Left lung (tissue), 10 donors: Measurements from ENCODE around the gene XIRP2. TPM values are rescaled to one million over a fixed set of nuclear protein-coding genes. Genes with fewer than 3 reads are reported as not detected.
"Not testable (repeated sequence)": the region's sequence is repeated elsewhere in the genome, so short reads cannot be mapped to it uniquely, and the experiment has no call there.

Experiments used
- ATAC-seq: fragments of 200-7000 bp; cut with Tn5 transposase; one replicate; pipeline ENCODE4 v1.9.1; 2020; ENCODE audit warnings: moderate library complexity
- DNase-seq, 4 donors: peaks; one replicate each; pipeline ENCODE4 v3.0.0-alpha.2; 2013 to 2020
- H3K27ac ChIP-seq, 2 donors: fragments of 200-600 bp; sonication (generic) in 1 of 2; one replicate each; pipeline versions ENCODE4 v1.5.0 to v1.8.0; 2020 to 2021
- H3K27me3 ChIP-seq, 2 donors: fragments of 200-600 bp; sonication (generic) in 1 of 2; one replicate each; pipeline versions ENCODE4 v1.5.0 to v1.8.0; 2020 to 2021
- H3K36me3 ChIP-seq, 2 donors: fragments of 200-600 bp; sonication (generic) in 1 of 2; one replicate each; pipeline versions ENCODE4 v1.5.0 to v1.8.0; 2020 to 2021
- H3K4me1 ChIP-seq, 2 donors: fragments of 200-600 bp; one replicate each; pipeline ENCODE4 v1.8.0; 2021
- H3K4me3 ChIP-seq, 2 donors: fragments of 200-600 bp; sonication (generic) in 1 of 2; one replicate each; pipeline versions ENCODE4 v1.5.0 to v1.8.0; 2020 to 2021; ENCODE audit warnings: mild to moderate bottlenecking in 1 of 2
- H3K9me3 ChIP-seq, 2 donors: fragments of 200-600 bp; sonication (generic) in 1 of 2; one replicate each; pipeline versions ENCODE4 v1.5.0 to v1.8.0; 2020 to 2021
- intact Hi-C, 2 donors: fragments of 100-400 bp; cut with DNase I; formaldehyde crosslinking; loops; one replicate each; pipeline versions ENCODE4 v1.11.2 to v1.14.2; 2022
- polyA plus RNA-seq, 6 donors: library from polyadenylated mRNA; unstranded; fragments of 120-200 nt; gene quantifications; one replicate each; pipeline ENCODE4 v1.2.1, GENCODE V29; 2013; ENCODE audit not compliant: insufficient read length in 6 of 6
- total RNA-seq, 2 donors: library from RNA; stranded (reverse); fragmentation: NEBNext Ultra II Directional; extraction: Animal tissue kit (Norgen Biotek cat#: 25700); gene quantifications; one replicate each; pipeline ENCODE4 v1.2.1, GENCODE V29; 2021
- TF ChIP-seq, protein P1 (sequence below), 2 donors: fragments of 200-600 bp; sonication (generic) in 1 of 2; IDR thresholded peaks; one replicate each; pipeline versions ENCODE4 v1.5.0 to v1.8.0; 2021; ENCODE audit warnings: antibody characterized with exemption in 2 of 2
- donor health status: DM: no; HTN: yes; CAD: no.
- donor health status: DM: no; HTN: no; CAD: no.

The XIRP2 gene
- total and polyA plus RNA-seq, 8 donors: 0.08 to 0.37 (median 0.27) TPM

DNA sequence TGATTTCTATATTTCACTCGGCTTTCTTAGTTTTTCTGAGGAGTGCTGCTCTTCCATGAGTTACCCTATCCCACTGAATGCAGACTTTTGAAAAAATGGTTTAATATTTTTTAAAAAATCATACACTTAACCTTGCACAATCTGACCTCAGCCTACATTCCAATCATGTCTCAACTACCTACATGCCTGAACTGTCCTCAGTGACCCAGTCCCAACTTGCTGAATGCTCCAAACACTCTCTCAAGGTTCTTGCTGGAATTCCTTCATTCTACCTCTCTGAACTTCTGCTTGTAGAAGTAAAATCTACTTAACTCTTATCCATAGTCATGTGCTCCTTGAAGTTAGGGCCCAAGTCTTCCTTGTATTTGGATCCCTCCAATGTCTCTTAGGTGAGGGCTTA is 181.6 kb downstream of the XIRP2 start:
- no peak overlapping the region for H3K27ac ChIP-seq
- no peaks in the 10 kb centered on the region for H3K4me1 ChIP-seq
- H3K4me3 ChIP-seq: no peak overlapping the region
- H3K27me3 ChIP-seq: no peaks in the 10 kb centered on the region
- no peak for ATAC-seq
- no peaks in the 10 kb centered on the region for H3K9me3 ChIP-seq
- TF ChIP-seq, protein P1, sequence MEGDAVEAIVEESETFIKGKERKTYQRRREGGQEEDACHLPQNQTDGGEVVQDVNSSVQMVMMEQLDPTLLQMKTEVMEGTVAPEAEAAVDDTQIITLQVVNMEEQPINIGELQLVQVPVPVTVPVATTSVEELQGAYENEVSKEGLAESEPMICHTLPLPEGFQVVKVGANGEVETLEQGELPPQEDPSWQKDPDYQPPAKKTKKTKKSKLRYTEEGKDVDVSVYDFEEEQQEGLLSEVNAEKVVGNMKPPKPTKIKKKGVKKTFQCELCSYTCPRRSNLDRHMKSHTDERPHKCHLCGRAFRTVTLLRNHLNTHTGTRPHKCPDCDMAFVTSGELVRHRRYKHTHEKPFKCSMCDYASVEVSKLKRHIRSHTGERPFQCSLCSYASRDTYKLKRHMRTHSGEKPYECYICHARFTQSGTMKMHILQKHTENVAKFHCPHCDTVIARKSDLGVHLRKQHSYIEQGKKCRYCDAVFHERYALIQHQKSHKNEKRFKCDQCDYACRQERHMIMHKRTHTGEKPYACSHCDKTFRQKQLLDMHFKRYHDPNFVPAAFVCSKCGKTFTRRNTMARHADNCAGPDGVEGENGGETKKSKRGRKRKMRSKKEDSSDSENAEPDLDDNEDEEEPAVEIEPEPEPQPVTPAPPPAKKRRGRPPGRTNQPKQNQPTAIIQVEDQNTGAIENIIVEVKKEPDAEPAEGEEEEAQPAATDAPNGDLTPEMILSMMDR (IDR thresholded peaks at IDR 0.05): no peak
- intact Hi-C loops: no loop called here
- DNase-seq: no peak
- no peaks in the 10 kb centered on the region for H3K36me3 ChIP-seq

DNA sequence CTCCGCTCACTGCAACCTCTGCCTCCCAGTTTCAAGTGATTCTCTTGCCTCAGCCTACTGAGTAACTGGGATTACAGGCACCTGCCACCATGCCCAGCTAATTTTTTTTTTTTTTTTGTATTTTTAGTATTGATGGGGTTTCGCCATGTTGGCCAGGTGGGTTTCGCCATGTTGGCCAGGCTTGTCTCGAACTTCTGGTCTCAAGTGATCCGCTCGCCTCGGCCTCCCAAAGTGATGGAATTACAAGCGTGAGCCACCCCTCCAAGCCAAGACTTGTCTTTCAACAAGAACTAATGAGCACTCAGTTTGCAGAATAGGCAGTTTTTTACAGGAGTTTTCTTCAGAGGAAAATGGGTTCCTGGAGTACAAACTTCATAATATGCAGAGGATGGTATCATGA is 187.4 kb downstream of the XIRP2 start:
- H3K27me3 ChIP-seq, H3K4me1 ChIP-seq, H3K4me3 ChIP-seq, H3K27ac ChIP-seq, intact Hi-C loops, H3K36me3 ChIP-seq, H3K9me3 ChIP-seq, ATAC-seq: not testable (repeated sequence)
- DNase-seq: peak in 1 of 4 donors; percentile 52

DNA sequence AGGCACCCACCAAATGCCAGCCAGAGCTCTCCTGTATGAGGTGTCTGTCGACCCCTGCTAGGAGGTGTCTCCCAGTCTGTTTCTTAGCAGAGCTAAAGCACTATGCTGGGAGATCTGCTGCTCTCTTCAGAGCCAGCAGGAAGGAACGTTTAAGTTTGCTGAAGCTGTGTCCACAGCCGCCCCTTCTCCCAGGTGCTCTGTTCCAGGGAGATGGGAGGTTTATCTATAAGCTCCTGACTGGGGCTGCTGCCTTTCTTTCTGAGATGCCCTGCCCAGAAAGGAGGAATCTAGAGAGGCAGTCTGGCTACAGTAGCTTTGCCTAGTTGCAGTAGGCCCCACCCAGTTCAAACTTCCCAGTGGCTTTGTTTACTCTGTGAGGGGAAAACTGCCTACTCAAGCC is 210.7 kb downstream of the XIRP2 start:
- H3K4me3 ChIP-seq, H3K4me1 ChIP-seq, intact Hi-C loops, DNase-seq, H3K27ac ChIP-seq, H3K27me3 ChIP-seq, ATAC-seq, H3K36me3 ChIP-seq: not testable (repeated sequence)
- peaks cover 0 to 14% of the 10 kb centered on the region in 2 donors for H3K9me3 ChIP-seq

DNA sequence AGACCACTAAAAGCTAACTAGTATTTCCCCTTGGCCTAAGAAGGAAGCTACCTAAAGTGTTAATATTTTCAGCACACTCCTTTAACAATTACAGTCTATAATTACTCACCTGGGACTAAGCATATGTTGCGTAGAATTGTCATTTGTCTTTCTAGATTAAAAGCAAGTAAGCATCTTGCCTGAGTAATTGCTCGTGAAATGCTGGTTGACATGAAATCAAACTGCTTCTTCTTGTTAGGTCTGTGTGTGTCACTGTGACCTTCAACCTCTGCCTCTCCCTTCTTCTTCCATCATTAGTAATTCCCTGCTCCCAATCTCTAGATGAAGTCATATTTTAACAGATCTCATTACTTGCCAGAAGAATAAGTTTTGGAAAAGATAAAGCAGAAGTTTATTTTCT is 212.2 kb downstream of the XIRP2 start:
- Histone ChIP-seq H3K36me3 (no peaks in the 10 kb centered on the region), H3K4me1 (no peaks in the 10 kb centered on the region), H3K27me3 (no peaks in the 10 kb centered on the region), H3K27ac (no peak overlapping the region), H3K4me3 (no peak overlapping the region), H3K9me3 (peaks cover 0 to 10% of the 10 kb centered on the region in 2 donors)
- ATAC-seq (no peak), DNase-seq (no peak)
- TF ChIP-seq, protein P1 (IDR thresholded peaks at IDR 0.05): no peak
- intact Hi-C loops: no loop called here

DNA sequence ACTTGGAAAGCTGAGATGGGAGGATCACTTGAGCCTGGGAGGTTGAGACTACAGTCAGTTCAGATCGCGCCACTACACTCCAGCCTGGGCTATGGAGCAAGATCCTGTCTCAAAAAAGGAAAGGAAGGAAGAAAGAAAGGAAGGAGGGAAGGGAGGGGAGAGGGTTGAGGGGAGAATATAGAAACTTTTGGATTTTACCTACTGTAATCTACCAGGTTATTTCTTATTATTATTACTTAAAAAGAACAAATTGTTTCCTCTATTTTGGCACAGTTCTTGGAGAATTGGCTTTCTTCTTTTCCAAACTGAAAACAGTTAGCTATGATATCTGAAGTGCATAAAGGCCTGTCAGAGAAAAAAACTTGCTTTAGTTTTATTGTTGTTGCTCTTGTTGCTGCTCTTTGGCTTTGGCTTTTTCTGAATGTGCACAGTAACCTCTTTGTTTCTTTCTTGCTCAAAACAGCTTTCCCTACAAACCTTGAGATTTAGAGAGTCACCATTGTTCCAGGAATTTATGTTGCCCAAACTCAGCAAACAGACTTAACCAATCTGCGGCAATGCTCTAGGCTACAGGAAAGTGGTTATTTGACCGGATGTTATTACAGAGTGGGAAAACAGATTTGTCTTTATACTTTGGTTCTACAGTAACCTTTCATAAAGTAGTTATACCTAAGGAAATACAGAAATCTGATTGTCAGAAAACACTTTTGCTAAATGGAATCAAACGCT is 214.9 kb downstream of the XIRP2 start:
- DNase-seq (no peak), ATAC-seq (no peak)
- Histone ChIP-seq H3K27ac (no peak overlapping the region), H3K9me3 (peaks cover 0 to 13% of the 10 kb centered on the region in 2 donors), H3K36me3 (no peaks in the 10 kb centered on the region), H3K4me1 (no peaks in the 10 kb centered on the region), H3K27me3 (no peaks in the 10 kb centered on the region), H3K4me3 (no peak overlapping the region)
- intact Hi-C loops: no loop called here
- TF ChIP-seq, protein P1 (IDR thresholded peaks at IDR 0.05): no peak

DNA sequence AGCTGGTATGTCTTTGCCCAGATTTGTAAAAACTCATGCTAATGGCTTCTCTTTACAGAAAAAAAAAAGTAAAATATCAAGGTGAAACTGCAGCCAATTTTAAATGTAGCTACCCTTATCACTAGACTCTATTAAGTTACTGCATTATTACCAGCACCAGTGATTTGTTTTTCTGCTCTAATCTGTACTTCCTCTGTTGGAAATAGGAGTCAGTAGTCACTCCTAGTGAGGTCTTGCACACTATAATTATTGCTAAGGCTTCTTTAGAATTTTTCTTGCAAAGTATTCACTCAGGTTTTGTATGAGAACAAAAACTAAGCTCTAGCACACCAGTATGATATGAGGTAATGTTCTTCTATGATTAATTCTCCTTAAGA is 215.5 kb downstream of the XIRP2 start:
- H3K27ac ChIP-seq: no peak overlapping the region
- ATAC-seq: no peak
- H3K27me3 ChIP-seq: no peaks in the 10 kb centered on the region
- H3K4me3 ChIP-seq: no peak overlapping the region
- no peaks in the 10 kb centered on the region for H3K4me1 ChIP-seq
- H3K36me3 ChIP-seq: no peaks in the 10 kb centered on the region
- peaks cover 0 to 10% of the 10 kb centered on the region in 2 donors for H3K9me3 ChIP-seq
- no peak for DNase-seq
- intact Hi-C loops: no loop called here
- TF ChIP-seq, protein P1 (IDR thresholded peaks at IDR 0.05): no peak
